ENCODE data around the gene ZNF398.

GRCh38 chr7:149216402-149216801 lies 69.1 kb downstream of the ZNF398 start:
- TF ChIP-seq HMG20B (CRISPR knock-in tag; conservative IDR thresholded peaks at IDR 0.05) = no peak
- no peak for TF ChIP-seq REST (IDR thresholded peaks at IDR 0.05; ENCODE audit: borderline replicate concordance in 1 of 2, low read depth in 1 of 2, low read length in 2 of 2)
